Neural cell (in vitro differentiated cells): ENCODE data around the gene PSMB11.

Source experiments
- CTCF ChIP-seq: fragments of 450-650 bp; IDR thresholded peaks from 2 replicates; pipeline ENCODE4 v1.5.1; 2014; ENCODE audit warnings: antibody characterized with exemption, mild to moderate bottlenecking, moderate library complexity; ENCODE audit not compliant: poor library complexity, severe bottlenecking
- EP300 ChIP-seq: fragments of 450-650 bp; conservative IDR thresholded peaks from 2 replicates; pipeline ENCODE4 v1.6.1; 2014; ENCODE audit warnings: antibody characterized with exemption, mild to moderate bottlenecking, moderate library complexity; ENCODE audit not compliant: poor library complexity, severe bottlenecking
- EZH2 ChIP-seq: fragments of 200-600, 300-800 bp; shearing (Covaris generic), sonication (generic); IDR thresholded peaks from 2 replicates; pipeline ENCODE4 v1.6.1; 2014; ENCODE audit warnings: antibody characterized with exemption, low read length, borderline replicate concordance, mild to moderate bottlenecking; ENCODE audit not compliant: insufficient read depth, poor library complexity, severe bottlenecking
- POLR2AphosphoS5 ChIP-seq: IDR thresholded peaks from 2 replicates; pipeline ENCODE4 v1.6.1; 2012
- RAD21 ChIP-seq: fragments of 450-650 bp; conservative IDR thresholded peaks from 2 replicates; pipeline ENCODE4 v1.6.1; 2014; ENCODE audit warnings: antibody characterized with exemption, mild to moderate bottlenecking, moderate library complexity
- REST ChIP-seq: IDR thresholded peaks from 2 replicates; pipeline ENCODE4 v1.6.1; 2012; ENCODE audit warnings: borderline replicate concordance
- SMC3 ChIP-seq: fragments of 450-650 bp; conservative IDR thresholded peaks from 2 replicates; pipeline ENCODE4 v1.6.1; 2014; ENCODE audit warnings: antibody characterized with exemption, mild to moderate bottlenecking, moderate library complexity; ENCODE audit not compliant: poor library complexity
- TAF1 ChIP-seq: IDR thresholded peaks from 2 replicates; pipeline ENCODE4 v1.6.1; 2012; ENCODE audit warnings: low read depth

- TF ChIP-seq EZH2 (no peak), CTCF (no peak), POLR2AphosphoS5 (no peak), EP300 (no peak), TAF1 (no peak), REST (no peak), RAD21 (no peak), SMC3 (no peak)
Measured at GRCh38 chr14:22998329-22999012, 43.5 kb upstream of the PSMB11 start.
